ENCODE results near the gene CNNM4. TPM values are rescaled to one million over a fixed set of nuclear protein-coding genes. Genes with fewer than 3 reads are reported as not detected.

Gene CNNM4
- 6.2 and 7.6 TPM in 2 replicates for total RNA-seq (2014; rRNA removed; shearing (Covaris generic))

- in situ Hi-C loops (cut with HindIII; ENCODE audit: low sequenced_read_pairs), result no loop called here
- DNase-seq (ENCODE audit: low spot score), result peak; percentile 97
Observed at GRCh38 chr2:96760036-96760985, at the start of gene CNNM4. Gene CNNM4 (plus strand): TSS chr2:96760902. CDS start chr2:96761000, 98 bp downstream.

- no peak for DNase-seq (ENCODE audit: low spot score)
- in situ Hi-C loops (cut with HindIII; ENCODE audit: low sequenced_read_pairs), result no loop called here
Observed at GRCh38 chr2:96710985-96711384, 49.7 kb upstream of the CNNM4 start.

- DNase-seq (ENCODE audit: low spot score), result no peak
- in situ Hi-C loops (cut with HindIII; ENCODE audit: low sequenced_read_pairs), result no loop called here
Observed at GRCh38 chr2:96715658-96716057, 45.0 kb upstream of the CNNM4 start.

- in situ Hi-C loops (cut with HindIII; ENCODE audit: low sequenced_read_pairs), result no loop called here
- DNase-seq (ENCODE audit: low spot score), result no peak
Observed at GRCh38 chr2:96716388-96716787, 44.3 kb upstream of the CNNM4 start.

GRCh38 chr2:96726131-96726530 lies 34.6 kb upstream of the CNNM4 start:
- in situ Hi-C loops (cut with HindIII; ENCODE audit: low sequenced_read_pairs), result no loop called here

DNA sequence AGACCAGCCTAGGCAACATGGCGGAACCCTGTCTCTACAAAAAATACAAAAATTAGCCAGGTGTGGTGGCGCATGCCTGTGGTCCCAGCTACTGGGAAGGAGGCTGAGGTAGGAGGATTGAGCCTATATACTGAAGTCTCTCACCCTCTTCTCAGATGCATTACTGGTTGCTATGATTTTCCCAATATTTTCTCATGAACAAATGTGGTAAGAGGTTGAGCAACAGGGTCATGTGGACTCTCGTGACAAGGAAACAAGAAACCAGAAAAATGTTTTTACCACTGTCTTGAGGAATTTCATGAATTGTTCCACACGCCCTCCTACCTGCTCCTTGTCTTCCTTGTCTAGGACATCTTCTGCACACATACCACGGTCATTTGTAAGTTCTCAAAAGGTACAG lies 33.3 kb upstream of the CNNM4 start:
- no peak for DNase-seq (ENCODE audit: low spot score)
- in situ Hi-C loops (cut with HindIII; ENCODE audit: low sequenced_read_pairs), result no loop called here

More at GRCh38 chr2:96726131-96726530, 34.6 kb upstream of the CNNM4 start:
- DNase-seq (ENCODE audit: low spot score), result no peak

GRCh38 chr2:96729748-96730147 lies 31.0 kb upstream of the CNNM4 start:
- no peak for DNase-seq (ENCODE audit: low spot score)
- in situ Hi-C loops (cut with HindIII; ENCODE audit: low sequenced_read_pairs), result no loop called here

DNA sequence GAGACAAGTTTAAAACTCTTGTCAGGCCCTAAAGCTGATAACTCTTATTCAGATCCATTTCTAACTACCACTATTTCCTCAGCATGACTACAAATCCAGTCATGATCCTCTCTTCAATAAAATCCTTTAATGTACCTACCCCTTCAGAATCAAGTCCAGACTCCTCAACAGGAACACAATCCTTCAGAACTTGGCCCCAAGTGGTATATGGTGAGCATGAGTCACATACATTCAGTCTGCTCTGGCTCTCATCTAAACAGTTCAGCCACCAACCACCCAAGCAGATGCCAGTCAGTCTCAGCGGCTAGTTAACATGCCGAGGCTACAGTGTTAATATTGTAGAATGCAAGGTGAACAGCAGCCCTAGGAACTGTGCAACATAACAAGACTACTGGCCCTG lies 30.5 kb upstream of the CNNM4 start:
- no peak for DNase-seq (ENCODE audit: low spot score)
- in situ Hi-C loops (cut with HindIII; ENCODE audit: low sequenced_read_pairs), result no loop called here

DNA sequence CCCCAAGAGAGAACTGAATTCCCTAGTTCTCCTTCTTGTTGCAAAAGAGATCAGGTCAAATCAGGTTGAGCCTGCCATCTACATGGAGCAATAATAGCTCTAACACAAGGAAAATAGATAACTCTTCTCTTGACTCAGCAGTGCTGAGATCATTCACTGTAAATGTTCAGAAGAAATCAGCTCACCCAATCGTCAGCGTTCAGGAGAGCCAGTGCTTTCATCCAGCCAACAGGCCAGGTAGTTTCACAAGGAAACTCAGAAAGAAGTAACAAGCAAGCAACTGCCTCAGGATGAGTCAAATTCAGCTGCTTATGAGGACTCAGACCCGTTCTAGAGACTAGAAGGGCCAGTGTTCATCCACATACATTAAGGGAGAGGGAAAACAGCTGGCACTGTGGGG lies 26.8 kb upstream of the CNNM4 start:
- in situ Hi-C loops (cut with HindIII; ENCODE audit: low sequenced_read_pairs), result no loop called here
- no peak for DNase-seq (ENCODE audit: low spot score)

- peak; percentile 53 for DNase-seq (ENCODE audit: low spot score)
- in situ Hi-C loops (cut with HindIII; ENCODE audit: low sequenced_read_pairs), result no loop called here
Observed at GRCh38 chr2:96734880-96735583, 25.7 kb upstream of the CNNM4 start.

DNA sequence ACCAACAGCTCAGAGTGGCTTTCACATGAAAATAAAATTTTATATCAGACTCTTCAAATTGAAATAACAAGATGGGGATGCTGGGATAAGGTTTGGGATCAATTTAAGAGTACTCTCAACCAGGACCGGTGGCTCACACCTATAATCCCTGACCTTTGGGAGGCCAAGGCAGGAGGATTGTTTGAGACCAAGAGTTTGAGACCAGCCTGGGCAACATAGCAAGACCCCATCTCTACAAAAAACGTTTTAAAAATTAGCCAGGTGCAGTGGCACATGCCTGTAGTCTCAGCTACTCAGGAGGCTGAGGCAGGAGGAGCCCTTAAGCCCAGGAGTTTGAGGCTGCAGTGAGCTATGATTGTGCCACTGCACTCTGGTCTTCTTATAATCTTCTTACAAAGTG lies 23.5 kb upstream of the CNNM4 start:
- DNase-seq (ENCODE audit: low spot score), result no peak
- in situ Hi-C loops (cut with HindIII; ENCODE audit: low sequenced_read_pairs), result no loop called here

DNA sequence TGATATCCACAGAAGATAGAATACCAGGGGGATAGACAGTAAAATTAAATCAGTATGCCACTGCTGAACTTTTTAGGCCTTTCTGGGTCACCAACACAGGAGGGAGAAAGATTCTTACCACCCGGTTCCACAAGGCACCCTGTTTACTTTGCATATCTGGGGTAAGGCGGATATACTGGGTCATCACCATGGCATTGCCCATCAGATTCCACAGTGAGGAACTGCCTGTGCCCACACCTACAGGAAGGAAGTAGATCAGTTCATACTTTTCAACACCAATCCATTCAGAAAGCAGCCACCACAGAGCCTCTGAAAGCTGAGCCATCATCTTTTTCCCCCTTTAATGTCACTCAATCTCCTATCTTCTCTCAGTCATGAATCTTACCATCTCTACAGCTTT lies 22.9 kb upstream of the CNNM4 start:
- in situ Hi-C loops (cut with HindIII; ENCODE audit: low sequenced_read_pairs), result no loop called here
- DNase-seq (ENCODE audit: low spot score), result no peak

GRCh38 chr2:96739076-96739632 lies 21.5 kb upstream of the CNNM4 start:
- DNase-seq (ENCODE audit: low spot score), result no peak
- in situ Hi-C loops (cut with HindIII; ENCODE audit: low sequenced_read_pairs), result no loop called here

DNA sequence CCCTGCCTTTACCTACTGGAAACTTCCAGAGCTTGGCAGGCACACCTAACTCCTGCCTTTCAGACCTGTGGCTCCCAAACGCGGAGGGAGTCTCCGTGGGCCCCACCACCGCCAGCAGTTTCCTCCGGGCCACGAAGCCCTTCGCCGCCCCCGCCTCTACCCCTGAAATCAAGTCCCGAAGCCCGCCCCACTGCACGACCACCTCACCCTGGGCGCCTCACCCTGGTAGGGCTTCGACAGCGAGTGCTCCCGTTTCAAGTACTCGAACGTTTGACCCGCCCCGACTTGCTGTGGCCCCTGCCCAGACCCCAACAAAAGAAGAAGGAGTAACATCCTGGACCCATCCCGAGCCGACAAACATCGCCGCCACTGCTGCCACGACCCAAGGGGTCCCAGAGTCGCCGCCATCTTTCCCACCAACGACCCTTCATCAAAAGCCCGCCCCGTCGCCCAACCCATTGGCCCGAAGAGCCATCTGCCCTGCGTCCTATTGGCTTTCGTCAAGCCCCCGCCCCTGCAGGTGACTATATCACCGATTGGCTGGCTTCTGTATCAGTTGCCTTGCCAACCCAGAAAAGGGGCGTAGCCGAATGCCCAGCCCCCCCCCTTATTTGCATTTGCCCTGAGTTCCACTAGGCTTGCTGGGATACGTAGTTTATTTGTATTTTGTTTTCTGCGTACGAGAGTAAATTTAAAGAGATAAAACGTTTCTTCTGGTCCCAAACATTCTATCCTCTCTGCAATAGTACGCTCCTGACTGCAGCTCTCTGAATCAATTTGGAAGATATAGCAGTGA lies 20.9 kb upstream of the CNNM4 start, which contains the start of gene LMAN2L:
Gene LMAN2L, minus strand, starts transcription at position 432 of the 796 bp plus-strand sequence. Its CDS starts 24 bp downstream, at position 408.
- in situ Hi-C loops (cut with HindIII; ENCODE audit: low sequenced_read_pairs), result no loop called here
- DNase-seq (ENCODE audit: low spot score), result peak; percentile 100

GRCh38 chr2:96747061-96747617 lies 13.6 kb upstream of the CNNM4 start:
- in situ Hi-C loops (cut with HindIII; ENCODE audit: low sequenced_read_pairs), result no loop called here
- DNase-seq (ENCODE audit: low spot score), result no peak

- no peak for DNase-seq (ENCODE audit: low spot score)
- in situ Hi-C loops (cut with HindIII; ENCODE audit: low sequenced_read_pairs), result no loop called here
Observed at GRCh38 chr2:96751800-96752199, 8.9 kb upstream of the CNNM4 start.

- in situ Hi-C loops (cut with HindIII; ENCODE audit: low sequenced_read_pairs), result no loop called here
Observed at GRCh38 chr2:96753661-96754282, 6.9 kb upstream of the CNNM4 start.

GRCh38 chr2:96754317-96754716 lies 6.4 kb upstream of the CNNM4 start:
- in situ Hi-C loops (cut with HindIII; ENCODE audit: low sequenced_read_pairs), result no loop called here
- no peak for DNase-seq (ENCODE audit: low spot score)

More at GRCh38 chr2:96753661-96754282, 6.9 kb upstream of the CNNM4 start:
- no peak for DNase-seq (ENCODE audit: low spot score)
